SU-DHL-6 (cell line): Measurements from ENCODE around the gene EDARADD.

Experiments
- EZH2phosphoT487 ChIP-seq: fragments of 200-600 bp; sonication (generic), shearing (Covaris generic); conservative IDR thresholded peaks from 2 replicates; pipeline ENCODE4 v1.6.1; 2018; ENCODE audit warnings: mild to moderate bottlenecking, antibody characterized with exemption, low read length, moderate library complexity, mixed read lengths
- TF ChIP-seq, protein P1 (sequence below): fragments of 200-600 bp; sonication (generic); IDR thresholded peaks from one replicate; pipeline ENCODE4 v1.5.1; 2017; ENCODE audit warnings: antibody characterized with exemption, mild to moderate bottlenecking, low read length, moderate library complexity; ENCODE audit not compliant: insufficient read depth, poor library complexity, severe bottlenecking

DNA sequence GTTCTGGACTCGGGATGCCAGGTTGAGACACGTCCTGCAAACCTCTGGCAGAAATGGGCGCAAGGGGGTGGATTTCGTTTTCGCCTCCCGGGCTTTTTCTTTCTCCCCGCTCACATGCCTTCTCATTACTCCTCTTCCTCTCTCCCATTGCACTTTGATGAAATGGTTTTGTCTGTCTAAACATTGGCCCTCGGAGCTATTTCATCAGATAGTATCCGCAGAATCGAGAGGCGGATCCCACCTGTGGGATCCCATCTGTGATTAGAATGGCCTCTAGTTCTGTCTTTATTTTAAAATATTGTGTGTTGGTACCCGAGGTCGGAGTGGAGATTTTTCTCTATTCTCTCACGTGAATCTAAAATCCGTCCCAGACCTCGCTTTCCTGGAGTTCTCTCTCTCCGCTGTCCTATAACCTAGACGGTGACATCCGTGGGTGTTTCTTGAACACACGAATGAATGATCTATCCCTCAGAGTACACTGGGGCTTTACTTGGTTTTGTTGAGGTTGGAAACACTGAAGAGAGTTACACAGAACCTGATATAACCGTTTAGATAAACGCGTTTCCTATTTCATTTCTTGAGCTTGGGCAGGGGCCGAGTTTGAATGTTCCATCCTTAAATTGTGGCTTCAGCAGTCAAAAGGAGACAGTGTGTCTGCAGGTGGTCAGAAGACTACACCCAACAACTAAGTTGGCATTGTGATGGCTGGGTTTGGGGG, 2.0 kb downstream of the EDARADD start:
- TF ChIP-seq, protein P1, sequence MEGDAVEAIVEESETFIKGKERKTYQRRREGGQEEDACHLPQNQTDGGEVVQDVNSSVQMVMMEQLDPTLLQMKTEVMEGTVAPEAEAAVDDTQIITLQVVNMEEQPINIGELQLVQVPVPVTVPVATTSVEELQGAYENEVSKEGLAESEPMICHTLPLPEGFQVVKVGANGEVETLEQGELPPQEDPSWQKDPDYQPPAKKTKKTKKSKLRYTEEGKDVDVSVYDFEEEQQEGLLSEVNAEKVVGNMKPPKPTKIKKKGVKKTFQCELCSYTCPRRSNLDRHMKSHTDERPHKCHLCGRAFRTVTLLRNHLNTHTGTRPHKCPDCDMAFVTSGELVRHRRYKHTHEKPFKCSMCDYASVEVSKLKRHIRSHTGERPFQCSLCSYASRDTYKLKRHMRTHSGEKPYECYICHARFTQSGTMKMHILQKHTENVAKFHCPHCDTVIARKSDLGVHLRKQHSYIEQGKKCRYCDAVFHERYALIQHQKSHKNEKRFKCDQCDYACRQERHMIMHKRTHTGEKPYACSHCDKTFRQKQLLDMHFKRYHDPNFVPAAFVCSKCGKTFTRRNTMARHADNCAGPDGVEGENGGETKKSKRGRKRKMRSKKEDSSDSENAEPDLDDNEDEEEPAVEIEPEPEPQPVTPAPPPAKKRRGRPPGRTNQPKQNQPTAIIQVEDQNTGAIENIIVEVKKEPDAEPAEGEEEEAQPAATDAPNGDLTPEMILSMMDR = no peak
- TF ChIP-seq EZH2phosphoT487 = no peak
